AML-193 (cell line): Measurements from ENCODE around the gene EPG5.
A peak's percentile ranks its signal among the peaks of the same experiment; 100 is the strongest.

ENCODE experiments used
- DNase-seq, 2 experiments: peaks; one replicate each; lab custom pipeline; 2025; lab: John Stamatoyannopoulos, UW

Gene EPG5

DNA sequence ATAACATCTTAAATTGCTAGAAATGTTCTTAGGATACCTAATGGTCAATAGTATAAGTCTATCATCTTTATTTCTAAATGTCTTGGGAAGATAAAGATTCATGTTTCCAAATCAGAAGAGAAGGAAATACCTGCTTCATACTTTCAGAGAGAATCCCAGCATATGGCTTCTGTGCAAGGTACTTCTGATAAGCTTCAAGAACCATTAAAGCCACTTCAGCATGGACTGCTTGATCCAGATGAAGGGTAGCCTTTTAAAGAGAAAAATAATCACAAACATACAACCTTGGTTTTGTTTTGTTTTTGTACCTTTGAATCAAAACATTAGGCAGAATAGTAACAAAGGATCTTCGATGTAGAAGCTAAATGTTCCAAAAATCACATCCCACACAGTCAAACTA, 44.0 kb downstream of the EPG5 start:
- no peak for DNase-seq

DNA sequence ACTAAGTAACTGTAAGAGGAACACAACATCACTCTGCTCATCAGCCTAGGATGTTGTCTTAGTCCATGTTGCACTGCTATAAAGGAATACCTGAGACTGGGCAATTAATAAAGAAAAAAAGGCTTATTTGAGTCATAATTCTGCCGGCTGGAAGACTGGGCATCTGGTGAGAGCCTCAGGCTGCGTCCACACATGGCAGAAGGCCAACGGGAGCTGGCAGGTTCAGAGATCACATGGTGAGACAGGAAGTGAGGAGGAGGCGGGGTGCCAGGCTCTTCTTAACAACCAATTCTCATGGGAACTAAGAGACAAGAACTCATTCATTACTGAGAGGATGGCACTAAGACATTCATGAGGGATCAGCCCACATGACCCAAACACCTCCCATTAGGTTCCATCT, 46.8 kb downstream of the EPG5 start:
- DNase-seq: no peak

DNA sequence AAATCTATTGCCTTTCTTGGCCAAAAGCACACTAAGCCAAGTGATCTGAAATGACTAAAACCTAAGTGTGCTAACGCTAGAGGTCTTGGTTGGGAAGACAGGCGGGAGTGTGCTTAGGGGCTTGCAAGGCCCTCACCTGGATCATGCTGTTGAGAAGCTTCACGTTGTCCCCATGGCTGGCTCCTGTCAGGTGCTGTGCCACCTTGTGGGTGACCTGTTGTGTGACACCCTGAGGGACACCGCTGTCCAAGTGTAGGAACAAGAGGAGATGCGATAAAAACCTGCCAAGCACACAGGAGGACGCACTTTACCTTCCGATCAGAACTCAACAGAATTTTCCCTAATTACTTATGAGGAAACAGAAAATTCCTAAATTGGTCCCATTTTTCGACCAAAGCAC, 50.8 kb downstream of the EPG5 start:
- DNase-seq: no peak

DNA sequence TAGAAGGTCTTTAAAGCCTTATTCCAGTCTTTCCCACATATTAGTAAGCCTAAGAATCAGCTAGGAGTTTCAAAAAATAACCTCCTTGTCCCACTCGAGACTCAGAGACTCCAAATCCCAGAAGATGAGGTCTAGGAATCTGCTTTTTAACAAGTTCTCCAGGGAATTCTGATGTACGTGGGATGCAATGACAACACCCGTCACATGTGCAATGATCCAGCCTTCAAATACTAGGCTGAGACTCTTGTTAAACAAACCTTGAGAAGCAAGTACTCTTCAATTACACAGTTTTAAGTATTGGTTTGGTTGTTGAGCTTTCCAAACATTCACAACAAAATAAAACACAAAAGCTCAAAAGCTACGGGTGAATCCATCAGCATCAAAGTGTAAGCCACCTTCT, 53.9 kb downstream of the EPG5 start:
- no peak for DNase-seq

DNA sequence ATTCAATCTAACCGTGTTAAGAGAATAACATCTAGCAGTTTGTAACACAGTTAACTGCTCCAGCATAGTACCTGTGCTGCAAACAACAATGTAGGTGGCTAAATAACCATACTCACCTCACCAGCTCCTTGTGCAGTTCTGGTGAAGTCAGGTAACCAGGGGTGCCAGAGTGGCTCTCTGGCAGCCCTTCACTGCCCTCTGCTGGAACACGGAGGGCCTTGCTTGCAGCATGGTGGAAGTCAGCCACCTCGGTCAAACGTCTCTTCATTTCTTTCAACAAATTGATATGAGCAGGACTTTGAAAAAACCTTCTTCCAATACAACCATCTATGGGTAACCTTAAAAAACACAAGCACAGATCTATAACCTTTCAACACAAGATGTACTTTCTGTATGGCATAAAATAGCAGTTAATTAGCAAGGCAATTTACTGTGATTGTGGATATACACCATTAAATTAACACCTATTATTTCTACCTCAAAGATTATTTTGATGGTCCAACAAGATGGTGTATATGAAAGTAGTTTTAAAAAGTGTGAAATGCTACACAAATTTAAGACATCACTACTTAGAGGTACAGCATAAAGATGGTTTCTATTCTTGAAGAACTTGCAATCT, 56.6 kb downstream of the EPG5 start:
- peak; percentile 32 to 39 for DNase-seq

DNA sequence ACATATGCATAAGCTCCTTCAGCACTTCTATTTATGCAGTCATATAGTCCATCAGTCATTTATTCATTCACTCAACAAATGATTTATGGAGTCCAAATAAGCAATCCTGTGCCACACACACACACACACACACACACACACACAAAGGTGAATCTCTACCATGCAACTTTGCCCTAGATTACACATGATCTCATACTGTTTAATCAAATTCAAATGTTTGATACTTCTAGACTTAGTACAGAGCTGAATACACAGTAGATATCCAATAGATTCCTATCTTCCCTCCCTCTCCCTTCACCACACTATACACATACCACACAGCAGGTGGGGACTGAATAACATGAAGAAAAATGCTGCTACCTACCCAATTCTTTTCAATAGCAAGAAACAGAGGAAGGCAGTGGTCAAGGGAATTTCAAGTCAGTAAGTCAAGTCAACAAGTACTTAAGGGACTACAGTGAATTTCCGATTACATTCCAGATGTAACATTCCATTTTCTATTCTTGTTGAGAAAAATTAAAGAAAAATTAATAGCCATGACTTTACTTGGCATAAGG, 65.4 kb downstream of the EPG5 start:
- no peak for DNase-seq

DNA sequence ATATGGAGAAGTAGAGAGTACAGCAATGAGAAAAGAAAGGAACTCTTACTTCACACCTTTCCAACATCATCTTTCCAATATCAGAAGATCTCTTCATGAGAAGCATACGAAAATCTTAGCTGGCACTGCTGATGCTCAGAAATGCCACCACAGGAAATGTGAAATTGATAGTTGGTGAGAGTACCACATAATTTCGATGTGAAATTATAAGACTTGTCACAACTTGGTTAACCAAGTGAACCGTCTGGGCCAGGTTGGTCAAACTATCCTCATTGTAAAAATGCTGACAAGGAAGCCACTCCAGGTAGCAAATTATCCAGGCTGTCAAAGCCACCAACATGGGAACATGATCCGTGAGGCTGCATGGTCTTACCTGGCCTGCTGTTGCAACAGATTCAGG, 66.5 kb downstream of the EPG5 start:
- DNase-seq: no peak

DNA sequence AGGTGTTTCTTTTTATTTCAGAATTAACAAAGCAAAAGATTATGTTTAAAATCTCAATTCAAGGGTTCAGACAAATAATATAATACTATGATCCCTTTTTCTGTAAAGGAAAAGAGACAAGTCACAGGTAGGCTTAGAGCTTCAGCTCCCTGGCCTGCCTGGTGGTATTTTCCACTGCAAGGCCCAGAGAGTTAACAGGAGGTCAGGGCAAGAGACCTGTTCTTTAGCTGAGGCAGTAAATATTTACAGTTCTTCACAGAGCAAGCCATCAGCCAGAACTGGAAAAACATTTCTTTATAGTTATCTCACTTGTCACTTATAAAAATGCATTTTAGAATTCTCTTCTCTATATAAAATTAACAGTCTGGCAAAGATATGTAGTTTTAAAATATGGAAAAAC, 70.1 kb downstream of the EPG5 start:
- DNase-seq: no peak

DNA sequence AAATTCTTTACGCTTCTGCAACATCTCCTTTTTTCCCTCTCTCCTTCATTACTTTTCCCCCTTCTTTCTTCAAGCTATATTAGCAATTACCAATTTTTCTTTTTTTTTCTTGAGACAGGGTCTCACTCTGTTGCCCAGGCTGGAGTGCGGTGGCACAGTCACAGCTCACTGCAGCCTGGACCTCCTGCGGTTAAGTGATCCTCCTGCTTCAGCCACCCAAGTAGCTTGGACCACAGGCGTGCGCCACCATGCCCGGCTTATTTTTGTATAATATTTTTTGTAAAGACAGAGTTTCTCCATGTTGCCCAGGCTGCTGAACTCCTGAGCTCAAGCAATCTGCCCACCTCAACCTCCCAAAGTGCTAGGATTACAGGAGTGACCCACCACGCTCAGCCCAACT, 70.7 kb downstream of the EPG5 start:
- no peak for DNase-seq

DNA sequence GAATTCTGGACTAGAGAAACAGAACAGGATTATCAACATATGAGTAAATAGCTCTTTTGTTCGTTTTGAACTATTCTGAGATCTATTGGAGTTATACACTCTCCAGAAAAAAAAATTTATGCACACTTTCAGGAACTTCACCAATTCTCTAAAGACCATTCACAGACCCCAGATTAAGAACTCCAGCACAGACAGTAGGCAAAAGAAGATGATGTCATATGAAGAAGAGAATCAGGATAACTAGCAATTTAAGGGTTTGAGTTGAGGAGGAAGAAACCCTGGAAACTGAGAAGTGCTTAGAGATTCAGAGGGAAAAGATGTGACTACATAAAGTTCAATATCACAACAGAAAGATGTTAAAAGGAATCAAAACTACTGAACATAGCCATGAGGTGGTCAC, 71.8 kb downstream of the EPG5 start:
- DNase-seq: no peak

DNA sequence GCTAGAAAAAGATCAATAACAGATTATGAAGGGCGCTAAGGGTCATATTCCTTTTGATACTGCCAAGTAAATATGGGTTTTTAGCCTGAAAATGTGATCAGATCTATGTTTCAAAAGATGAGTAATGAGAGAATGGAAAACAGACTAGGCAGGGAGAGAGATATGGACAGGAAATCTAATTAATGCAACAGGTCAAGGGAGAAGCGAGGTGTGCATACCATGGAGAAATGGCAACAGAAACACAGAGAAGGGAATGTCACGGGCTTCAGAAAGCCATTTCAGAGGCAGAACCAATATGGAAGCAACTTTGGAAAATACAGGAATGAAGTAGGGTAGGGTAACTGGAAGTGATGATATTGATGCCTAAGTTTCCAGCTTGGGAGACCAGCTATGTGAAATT, 72.3 kb downstream of the EPG5 start:
- DNase-seq: no peak

DNA sequence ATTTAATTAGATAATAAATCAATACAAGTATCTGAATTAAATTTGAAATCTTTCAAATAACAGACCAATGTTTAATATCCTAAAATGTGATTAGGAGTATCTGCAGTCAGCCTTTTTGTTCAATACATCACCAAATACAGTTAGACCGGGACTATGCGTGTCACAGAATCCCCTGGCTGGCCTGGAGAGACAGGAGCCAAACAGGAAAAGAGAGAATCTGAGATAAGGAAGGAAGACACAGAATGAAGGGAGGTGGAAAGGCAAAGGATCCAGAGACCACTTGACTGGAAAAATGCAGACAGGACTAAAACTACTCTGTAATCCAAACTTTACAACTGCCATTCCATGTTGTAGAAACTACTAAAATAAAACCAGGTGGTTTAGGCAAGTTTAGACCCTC, 75.3 kb downstream of the EPG5 start:
- no peak for DNase-seq

DNA sequence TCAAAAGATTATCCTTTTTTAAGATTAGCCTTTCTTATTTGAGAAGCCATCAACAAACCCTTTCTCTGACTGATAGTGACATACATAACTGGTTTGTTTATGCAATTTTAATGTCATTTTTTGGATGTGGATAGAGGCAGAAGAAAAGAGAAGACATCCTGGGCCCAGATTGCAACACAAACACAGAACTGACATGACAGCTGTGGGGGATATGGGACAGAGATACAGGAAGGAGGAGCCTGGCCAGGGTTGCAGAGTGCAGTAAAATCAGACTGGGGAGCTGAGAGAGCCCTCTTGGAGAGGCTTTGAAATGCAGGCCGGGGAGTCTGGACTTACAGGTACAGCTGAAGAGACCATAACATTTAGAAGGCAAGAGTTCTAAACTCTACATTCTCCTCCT, 76.5 kb downstream of the EPG5 start:
- peak; percentile 67 to 84 for DNase-seq

DNA sequence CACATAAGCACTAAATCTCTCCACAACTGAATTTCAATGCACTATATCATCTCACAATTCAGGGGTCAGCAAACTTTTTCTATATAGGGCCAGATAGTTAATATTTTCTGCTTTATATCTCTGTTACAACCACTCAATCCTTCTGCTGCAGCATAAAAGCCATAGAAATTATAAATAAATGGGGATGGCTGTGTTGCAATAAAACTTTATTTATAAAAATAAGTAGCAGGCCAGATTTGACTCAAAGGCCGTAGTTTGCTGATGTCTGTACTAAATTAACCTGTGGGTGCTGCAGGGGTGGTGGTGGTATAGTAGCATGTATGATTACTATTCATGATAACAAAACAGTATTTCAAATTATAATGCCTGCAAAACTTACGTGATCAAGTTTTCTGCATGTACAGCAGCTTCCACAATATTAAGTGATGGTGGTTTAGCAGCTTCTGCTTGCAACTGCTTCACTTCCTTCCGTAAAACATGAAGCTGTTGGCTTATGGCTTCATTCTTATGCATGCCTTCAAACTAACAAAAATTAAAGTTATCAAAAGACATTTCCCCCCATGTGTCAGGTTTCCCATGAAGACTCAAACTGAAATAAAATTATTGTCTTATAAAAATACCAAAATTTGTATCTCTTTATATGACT, 77.6 kb downstream of the EPG5 start:
- DNase-seq: peak; percentile 14 to 15

DNA sequence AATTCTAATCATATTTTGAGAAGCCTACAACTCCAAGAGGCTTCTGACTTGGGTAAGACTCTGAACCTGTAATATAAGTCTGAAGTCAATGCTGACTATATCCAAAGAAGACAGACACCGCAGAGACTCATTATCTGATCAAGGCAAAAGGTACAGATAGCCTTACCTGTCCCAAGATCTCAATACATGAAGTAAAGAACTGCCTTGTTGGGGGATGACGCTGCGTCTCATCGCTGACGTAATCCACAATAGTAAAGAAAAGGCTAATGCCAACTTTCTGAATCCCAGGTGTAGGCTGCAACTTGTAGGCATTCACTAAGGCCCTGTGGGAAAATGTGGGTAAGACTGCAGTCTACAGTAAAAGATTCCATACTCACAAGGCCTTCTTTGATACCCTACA, 79.5 kb downstream of the EPG5 start:
- DNase-seq: no peak

DNA sequence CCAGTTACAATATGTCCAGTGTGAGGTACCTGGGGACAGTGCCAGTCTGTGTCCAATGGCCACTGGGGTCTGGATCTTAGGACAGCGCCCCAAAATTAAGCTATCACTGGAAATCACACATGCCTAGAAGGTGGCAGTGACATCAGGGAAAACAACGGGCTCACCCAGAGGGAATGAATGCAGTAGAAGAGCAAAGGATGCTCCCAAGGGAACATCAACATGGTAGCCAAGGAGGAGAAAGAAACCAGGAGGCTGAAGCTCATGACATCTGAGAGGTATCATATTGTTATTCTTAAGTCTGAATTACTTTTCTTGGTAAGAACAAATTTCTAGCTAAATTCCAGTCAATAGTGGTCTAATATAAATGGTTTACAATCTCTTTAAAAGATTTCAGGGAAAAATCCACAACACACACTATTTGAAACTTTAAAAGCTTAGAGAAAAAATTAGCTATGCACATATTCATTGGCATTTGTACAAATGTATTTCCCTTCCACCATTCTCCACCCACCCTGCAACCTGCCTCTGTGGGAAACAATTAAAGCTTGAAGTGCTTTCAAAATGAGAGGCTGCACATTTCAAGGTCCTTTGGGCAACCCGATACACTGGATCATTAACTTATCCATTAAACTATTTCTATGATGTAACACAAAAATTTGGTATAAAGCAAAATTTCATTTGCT, 86.1 kb downstream of the EPG5 start:
- no peak for DNase-seq

DNA sequence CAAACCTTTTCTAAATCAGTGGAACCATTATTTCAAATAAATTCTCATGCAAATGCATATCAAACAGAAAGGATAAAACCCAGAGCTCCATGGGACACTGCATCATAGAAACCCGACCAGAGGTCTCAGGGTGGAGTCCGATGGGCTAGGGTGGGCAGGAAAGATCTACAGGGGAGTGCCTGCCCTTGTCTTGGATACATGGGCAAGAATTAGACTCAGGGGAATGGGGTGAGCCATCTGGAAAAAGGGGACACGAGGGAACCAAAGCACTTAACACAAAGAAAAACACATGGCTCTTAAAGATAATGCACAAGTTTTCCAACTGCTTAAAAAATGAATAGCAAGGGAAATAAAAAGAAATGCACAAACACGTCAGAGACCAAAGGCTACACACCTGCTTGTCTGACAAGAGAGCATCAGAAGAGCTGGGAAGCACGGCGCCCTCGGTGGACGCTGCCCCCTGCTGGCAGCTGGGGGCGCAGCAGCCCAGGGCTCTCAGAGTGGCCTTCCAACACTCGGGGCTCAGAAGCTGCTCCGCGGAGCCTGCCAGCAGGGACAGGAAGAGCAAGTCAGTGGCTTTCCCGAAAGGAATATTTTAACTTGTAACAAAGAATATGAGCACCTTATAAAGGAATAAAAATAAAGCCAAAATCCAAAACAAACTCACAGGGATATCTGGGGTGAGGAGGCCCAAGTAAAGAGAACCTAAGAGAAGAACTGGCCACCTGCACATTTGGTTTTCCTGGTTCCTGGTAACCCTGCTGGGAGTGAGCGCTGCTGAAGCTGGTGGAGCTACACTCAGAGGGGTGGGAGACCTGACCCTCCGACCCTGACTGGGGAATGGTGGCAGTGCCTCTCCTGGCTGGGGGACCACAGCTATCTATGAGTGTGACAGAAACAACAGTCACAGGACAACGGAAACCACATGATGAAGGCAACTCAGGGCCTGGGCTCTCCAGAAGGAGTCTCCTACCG, 87.2 kb downstream of the EPG5 start:
- DNase-seq: peak; percentile 48

DNA sequence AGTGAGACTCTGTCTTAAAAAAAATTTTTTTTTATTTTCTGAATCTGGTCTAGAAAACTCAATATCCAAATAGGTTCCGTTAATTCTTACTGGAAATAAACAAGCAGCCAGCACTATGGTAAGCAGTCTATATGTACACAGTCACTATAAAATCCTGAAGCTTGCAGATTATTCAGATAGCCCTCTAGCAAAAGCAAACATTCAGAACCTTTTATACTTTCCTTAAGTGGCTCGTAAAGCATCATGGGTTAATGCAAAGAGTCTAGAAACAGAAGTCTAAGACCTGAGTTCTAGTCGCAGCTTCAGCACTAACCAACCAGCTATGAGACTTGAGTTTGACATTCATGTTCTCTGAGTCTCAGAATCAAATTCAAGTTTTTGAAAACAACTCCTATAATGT, 89.7 kb downstream of the EPG5 start:
- no peak for DNase-seq

DNA sequence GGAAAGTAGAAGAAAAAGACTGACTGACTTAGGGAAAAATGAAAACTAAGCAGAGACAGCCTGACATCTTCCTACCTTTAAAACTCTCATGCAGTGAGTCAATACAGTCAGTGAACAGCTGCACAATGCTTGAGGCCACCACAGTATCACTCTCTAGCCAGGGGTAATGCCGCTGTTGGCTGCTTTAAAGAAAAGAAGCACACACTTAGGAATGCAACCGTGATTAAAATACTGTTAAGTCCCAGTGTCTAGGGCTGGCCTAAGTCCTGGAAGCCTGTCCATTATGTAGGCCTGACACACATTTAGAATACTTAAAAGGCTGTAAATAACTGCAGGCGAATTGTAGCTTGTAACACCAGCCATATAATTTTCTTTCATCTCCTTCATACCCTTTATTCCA, 91.0 kb downstream of the EPG5 start:
- DNase-seq: no peak

DNA sequence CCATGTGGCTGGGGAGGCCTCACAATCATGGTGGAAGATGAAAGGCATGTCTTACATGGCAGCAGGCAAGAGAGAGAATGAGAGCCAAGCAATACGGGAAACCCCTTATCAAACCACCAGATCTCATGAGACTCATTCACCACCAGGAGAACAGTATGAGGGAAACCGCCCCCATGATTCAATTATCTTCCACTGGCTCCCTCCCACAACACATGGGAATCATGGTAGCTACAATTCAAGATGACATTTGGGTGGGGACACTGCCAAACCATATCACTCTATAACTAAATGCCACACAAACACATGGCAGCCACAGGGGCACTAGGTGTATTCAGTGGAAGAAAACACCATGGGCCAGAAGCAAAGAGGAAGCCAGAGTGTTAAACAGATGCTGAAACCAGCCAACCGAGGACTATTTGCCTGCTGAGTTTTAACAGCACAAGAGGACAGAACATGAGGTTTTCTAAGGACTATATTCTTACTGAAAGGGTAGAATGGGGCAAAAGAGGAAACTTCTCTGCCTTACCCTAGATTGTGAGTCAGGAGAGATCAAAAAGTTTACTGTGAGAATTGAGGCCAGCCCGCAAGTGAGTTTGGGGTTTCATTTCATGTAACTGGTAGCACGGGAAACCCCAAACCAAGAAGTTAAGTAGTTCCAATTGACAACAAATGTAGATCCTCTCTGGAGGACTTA, 92.5 kb downstream of the EPG5 start:
- DNase-seq: no peak

DNA sequence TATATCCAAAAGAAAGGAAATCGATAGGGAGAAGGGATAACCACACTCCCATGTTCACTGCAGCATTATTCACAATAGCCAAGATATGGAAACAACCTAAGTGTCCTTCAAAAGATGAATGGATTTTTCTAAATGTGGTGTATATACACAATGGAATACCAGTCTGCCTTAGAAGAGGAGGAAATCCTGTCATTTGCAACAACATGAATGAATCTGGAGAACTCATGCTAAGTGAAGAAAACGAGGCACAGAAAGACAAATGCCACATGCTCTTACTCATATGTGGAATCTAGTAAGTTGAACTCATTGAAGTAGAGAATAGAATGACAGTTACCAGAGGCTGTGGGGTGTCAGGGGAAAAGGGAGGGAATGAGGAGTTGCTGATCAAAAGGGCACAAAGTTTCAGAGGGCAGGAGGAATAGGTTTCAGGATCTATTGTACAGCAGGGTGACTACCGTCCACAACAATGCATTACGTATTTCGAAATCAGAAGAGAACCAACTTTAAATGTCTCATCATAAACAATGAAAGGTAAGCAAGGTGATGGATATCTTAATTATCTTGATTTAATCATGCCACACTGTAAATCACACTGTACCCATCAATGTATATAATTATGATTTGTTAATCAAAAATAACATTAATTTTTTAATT, 95.6 kb downstream of the EPG5 start:
- DNase-seq: no peak
